ENCODE results near the gene PSMC4.
"Not testable (repeated sequence)": the region's sequence is repeated elsewhere in the genome, so short reads cannot be mapped to it uniquely, and the experiment has no call there.

PSMC4 gene

DNA sequence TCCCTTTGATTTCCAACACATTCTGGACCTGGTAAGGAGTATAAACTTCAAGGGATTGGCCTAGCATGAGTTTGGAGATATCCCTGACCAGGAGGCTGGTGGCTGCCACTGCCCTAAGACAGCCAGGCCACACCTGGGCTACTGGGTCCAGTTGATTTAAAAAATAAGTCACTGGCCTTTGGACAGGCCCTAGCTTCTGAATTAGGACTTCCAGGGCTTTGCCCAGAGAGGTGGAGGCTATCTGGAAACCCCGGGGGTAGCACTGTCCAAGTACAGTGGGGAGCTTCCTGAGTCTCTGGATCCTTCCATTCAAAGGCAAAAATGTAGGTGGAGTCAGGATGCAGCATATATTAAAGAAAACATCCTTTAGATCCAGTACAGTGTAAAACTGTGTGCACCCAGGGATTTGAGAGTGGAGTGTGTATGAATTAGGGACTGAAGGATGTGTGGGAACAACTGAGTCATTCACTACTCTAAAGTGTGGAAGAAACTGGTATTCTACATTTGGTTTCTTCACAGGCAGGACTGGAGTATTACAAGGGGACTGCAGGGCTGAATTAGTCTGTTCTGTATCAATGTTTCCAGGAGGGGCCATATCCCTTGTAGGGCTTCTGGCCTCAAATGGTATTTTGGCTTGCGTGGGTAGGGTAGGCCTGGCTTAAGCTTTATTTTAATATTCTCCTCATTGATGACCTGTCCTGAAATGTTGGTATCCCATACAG lies 21.8 kb upstream of the PSMC4 start:
- DNase-seq: no peak

DNA sequence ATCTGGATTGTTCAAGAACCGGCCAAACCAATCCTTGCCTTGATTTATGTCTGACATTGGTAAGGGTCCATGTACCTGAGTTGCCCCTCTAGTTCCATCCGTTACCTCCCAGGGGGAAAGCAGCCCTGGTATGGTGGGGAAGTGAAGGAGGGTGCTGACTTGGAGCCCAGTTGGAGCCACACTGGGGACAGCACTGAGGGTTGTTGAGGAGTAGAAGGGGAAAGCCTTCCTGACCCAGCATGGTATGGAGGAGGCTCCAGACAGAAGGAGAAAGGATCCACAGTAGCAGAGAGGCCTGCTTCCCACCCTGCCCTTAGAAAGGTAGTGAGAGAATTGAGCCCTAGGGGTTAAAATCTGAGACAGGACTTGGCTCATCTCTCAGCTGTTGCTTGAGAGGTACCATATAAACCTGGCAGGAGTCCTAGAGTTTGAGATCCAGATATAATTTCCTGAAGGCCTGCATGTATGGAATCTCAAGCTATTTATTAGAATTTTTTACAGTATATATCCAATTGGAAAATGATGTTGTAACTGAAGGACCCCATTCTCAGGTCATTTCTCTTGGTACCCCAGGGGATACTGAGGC lies 19.8 kb upstream of the PSMC4 start:
- no peak for DNase-seq

DNA sequence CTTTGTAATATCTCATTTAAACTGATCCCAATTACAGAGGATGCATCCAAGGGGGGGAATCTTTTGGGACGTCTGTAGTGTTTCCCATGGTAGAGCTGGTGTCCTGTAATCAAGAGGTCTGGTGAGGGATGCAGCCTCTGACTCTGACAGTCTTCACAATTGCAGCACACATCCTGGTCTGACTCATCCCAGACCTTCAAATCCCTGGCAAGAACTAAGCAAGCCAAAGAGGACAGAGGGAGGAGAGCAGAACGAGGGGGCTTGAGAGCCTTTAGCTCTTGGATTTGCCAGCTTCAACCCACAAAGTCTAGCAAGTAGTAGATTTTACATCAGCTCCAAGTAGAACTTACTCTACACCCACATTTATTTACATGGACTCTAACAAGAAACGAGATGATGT lies 19.3 kb upstream of the PSMC4 start:
- DNase-seq: no peak

DNA sequence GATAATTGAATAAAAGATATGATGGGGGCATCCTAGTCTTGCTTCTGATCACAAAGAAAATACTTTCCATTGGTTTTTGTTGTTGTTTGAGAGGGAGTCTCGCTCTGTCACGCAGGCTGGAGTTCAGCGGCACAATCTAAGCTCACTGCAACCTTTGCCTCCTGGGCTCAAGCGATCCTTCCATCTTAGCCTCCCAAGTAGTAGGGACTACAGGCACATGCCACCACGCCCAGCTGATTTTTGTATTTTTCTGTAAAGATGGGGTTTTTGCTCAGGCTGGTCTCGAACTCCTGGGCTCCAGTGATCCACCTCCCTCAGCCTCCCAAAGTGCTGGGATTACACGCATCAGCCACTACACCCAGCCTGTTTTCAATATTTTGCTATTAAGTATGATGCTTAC lies 17.1 kb upstream of the PSMC4 start:
- DNase-seq: no peak

DNA sequence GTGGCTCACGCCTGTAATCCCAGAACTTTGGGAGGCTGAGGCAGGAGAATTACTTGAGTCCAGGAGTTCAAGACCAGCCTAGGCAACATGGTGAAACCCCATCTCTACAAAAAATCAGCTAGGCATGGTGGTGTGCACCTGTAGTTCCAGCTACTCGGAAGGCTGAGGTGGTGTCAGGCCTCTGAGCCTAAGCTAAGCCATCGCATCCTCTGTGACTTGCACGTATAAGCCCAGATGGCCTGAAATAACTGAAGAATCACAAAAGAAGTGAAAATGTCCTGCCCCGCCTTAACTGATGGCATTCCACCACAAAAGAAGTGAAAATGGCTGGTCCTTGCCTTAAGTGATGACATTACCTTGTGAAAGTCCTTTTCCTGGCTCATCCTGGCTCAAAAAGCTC lies 13.1 kb upstream of the PSMC4 start:
- DNase-seq: not testable (repeated sequence)

DNA sequence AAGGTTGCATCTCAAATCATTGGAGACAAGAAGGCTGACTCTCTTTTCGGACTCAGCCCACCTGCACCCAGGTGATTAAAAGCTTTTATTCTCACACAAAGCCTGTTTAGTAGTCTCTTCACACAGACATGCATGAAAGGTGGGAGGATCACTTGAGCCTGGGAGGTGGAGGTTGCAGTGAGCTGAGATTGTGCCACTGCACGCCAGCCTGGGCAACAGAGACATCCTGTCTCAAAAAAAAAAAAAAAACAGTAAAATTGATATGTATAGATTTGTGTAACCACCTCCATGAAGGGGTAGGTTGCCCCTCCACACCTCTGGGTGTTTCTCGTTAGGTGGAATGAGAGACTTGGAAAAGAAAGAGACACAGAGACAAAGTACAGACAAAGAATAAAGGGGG lies 12.0 kb upstream of the PSMC4 start:
- DNase-seq: not testable (repeated sequence)

DNA sequence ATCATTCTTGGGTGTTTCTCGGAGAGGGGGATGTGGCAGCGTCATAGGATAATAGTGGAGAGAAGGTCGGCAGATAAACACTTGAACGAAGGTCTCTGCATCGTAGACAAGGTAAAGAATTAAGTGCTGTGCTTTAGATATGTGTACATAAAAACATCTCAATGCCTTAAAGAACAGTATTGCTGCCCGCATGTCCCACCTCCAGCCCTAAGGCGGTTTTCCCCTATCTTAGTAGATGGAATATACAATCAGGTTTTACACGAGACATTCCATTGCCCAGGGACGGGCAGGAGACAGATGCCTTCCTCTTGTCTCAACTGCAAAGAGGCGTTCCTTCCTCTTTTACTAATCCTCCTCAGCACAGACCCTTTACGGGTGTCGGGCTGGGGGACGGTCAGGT lies 11.6 kb upstream of the PSMC4 start:
- DNase-seq: not testable (repeated sequence)

DNA sequence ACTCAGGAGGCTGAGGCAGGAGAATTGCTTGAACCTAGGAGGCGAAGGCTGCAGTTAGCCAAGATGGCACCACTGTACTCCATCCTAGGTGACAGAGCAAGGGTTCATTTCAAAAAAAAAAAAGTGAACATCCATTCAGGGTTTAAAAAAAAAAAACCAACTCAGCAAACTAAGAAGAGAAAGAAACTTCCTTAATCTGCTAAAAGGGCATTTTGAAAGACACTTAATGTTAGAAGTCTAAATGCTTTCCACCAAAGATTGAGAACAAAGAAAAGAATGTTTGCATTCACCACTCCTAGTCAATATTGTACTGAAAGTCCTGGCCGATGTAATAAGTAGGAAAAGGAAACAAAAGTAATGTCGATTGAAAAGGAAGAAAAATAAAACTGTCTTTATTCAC lies 7.1 kb upstream of the PSMC4 start:
- no peak for DNase-seq

- no peak for DNase-seq
Measured at GRCh38 chr19:39966617-39967016, 4.3 kb upstream of the PSMC4 start.

DNA sequence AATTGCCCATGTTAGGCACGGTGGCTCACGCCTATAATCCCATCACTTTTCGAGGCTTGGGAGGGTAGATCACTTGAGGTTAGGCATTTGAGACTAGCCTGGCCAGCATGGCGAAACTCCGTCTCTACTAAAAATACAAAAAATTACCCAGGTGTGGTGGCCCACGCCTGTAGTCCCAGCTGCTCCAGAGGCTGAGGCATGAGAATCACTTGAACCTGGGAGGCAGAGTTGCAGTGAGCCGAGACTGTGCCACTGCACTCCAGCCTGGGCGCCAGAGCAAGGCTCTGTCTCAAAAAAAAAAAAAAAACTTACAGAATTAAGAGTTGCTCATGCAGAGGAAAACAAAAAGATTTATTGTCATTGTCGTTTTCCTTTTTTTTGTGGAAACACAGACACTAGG lies 3.4 kb upstream of the PSMC4 start:
- DNase-seq: no peak

DNA sequence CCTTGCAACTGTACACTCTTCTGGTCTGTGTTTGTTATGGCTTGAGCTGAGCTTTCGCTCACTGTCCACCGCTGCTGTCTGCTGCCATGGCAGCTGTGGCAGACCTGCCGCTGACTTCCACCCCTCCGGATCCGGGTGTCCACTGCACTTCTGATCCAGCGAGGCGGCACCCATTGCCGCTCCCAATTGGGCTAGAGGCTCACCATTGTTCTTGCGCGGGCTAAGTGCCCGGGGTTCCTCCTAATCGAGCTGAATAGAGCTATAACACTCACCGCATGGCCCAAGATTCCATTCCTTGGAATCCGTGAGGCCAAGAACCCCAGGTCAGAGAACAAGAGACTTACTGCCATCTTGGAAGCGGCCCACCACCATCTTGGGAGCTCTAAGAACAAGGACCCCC lies 2.2 kb upstream of the PSMC4 start:
- no peak for DNase-seq

DNA sequence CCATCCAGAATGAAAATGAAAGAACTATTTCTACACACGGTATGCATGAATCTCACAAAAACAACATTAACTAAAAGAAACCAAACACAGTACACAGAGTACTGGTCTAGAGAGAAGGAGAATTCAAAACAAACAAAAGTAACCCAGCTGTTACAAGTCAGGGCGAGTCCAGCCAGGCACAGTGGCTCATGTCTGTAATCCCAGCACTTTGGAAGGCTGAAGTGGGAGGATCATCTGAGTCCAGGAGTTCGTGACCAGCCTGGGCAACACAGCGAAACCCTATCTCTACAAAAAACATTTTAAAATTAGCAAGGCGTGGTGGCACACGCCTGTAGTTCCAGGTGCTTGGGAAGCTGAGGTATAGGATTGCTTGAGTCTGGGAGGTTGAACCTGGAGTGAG lies 1.7 kb upstream of the PSMC4 start:
- no peak for DNase-seq

DNA sequence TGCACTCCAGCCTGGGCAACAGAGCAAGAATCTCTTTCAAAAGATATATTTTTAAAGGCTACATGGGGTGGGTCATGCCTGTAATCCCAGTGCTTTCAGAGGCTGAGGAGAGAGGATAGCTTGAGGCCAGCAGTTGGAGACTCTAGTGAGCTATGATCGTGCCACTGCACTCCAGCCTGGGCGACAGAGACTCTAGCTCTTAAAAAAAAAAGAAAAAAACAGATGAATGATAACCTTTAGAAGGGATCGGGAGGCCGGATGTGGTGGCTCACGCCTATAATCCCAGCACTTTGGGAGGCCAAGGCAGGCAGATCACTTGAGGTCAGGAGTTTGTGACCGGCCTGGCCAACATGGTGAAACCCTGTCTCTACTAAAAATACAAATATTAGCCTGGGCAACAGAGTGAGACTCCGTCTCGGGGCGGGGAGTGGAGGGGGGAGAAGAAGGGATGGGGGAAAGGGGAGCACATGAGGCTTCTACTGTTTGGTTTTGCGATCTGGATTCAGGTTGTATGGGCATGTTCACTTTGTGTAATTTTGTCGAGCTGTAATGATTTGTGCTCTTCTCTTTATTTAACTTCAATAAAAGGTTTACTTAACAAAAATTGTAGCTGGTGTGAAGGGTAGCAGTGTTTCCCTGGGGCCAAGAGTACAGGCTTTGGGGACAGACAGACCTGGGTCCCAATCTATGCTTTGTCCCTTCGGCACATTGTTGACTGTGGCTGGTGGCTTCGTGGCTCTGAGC lies 1.1 kb upstream of the PSMC4 start:
- DNase-seq: no peak

DNA sequence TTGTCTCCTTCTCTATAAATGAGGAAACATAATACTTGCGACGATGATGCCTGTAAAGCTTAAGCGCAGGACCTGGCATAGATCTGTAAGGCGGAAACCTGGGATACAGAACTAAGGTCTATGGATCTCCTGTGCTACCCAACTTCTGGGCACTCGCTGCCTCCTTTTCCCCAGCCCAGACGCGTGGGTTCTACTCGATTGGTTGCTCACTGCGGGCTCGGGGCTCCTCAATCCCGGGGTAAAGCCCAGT lies 615 bp upstream of the PSMC4 start:
- no peak for DNase-seq

- no peak for DNase-seq
Measured at GRCh38 chr19:39971380-39972035, 543 bp downstream of the PSMC4 start.

GRCh38 chr19:39974377-39975155 lies 3.6 kb downstream of the PSMC4 start:
- no peak for DNase-seq

GRCh38 chr19:39982883-39983282 lies 11.9 kb downstream of the PSMC4 start:
- DNase-seq: no peak

DNA sequence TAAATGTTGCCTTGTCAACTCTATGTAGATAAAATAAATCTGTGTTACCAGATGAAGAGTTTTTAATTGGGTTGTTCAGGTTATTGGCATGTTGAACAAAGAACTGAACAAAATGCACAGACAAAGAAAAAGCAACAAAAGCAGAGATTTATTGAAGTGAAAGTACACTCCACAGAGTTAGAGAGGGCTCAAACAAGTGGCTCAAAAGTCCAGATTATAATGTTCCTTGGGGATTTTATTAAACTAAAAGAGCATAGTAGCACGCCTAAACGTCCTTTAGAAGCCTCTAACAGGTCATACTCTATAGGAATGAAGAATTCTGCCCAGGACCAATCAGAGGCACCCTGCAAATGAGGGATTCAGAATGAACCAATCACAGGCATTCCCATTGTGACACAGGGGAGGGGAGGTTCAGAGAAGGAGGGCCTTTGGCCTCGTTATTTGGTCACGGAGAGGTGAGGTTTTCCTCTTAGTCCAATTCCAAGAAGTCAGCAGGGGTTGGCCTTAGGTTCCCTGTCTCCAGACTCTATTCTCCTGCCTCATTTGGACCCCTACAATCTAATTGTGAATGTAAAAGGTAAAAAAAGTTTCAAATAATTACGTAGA lies 12.8 kb downstream of the PSMC4 start:
- no peak for DNase-seq

- DNase-seq: no peak
Measured at GRCh38 chr19:39986643-39987042, 15.7 kb downstream of the PSMC4 start.

GRCh38 chr19:39987167-39987566 lies 16.2 kb downstream of the PSMC4 start:
- DNase-seq: no peak

DNA sequence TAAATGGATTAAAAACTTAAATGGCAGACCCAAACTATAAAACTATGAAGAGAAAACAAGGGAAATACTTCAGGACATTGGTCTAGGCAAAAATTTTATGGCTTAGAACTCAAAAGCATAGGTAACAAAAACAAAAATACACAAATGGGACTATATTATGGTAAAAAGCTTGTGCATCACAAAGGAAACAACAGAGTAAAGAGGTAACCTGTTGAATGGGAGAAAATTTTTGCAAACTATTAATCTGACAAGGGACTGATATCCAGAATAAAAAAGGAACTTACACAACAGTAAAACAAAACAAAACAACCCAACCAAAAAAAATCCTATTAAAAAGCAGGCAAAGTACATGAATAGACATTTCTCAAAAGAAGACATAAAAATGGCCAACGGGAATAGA lies 16.6 kb downstream of the PSMC4 start:
- DNase-seq: no peak

- no peak for DNase-seq
Measured at GRCh38 chr19:39993605-39994004, 22.6 kb downstream of the PSMC4 start.

DNA sequence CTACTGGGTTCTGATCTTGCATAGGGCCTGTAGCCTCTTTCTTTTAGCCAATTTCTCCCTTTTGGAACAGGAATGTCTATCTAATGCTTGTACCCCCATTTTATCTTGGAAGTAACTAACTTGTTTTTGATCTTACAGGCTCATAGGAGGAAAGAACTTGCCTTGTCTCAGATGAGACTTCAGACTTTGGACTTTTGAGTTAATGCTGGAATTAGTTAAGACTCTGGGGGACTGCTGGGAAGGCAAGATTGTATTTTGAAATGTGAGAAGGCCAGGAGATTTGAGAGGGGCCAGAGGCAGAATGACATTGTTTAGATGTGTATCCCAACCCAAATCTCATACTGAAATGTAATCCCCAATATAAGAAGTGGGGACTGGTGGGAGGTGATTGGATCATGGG lies 23.4 kb downstream of the PSMC4 start:
- DNase-seq: no peak
